ENCODE results near the gene KIF12.
"Not testable (repeated sequence)": the region's sequence is repeated elsewhere in the genome, so short reads cannot be mapped to it uniquely, and the experiment has no call there.

Gene KIF12

DNA sequence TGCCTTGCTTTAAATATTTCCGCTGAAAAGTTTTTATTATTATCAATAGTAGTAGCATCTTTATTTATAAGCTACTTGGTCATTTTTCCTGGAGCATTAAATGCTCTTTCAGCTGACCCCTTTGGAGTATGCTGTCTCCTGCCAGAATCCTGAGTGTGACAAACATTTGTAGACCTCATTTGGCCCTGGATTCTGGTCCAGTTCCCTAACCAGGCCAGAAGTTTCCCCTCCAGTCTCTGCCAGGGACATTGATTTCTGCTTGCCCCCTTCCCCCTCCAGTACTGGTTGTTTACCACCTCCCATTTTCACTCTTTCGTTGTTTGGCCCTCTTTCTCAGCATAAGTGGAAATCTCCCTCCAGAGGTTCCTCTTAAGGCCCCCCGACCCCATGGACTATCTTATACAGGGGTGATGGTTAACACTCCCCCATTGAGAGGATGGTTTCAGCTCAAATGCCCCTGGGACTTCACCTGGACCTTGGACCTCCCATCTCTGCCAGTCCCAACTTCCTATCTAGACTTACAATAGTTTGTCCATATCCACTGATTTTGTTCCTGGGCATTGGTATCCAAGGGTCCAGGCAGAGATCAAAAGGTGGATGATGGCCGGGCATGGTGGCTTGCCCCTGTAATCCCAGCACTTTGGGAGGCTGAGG is 31.7 kb upstream of the KIF12 start:
- Histone ChIP-seq H3K9ac (ENCODE audit: low read length) (no peak overlapping the region), H3K27me3 (ENCODE audit: control insufficient read depth, insufficient read depth, low read length) (no peaks in the 10 kb centered on the region), H3K36me3 (ENCODE audit: control insufficient read depth, insufficient read depth, low read length) (no peaks in the 10 kb centered on the region)

DNA sequence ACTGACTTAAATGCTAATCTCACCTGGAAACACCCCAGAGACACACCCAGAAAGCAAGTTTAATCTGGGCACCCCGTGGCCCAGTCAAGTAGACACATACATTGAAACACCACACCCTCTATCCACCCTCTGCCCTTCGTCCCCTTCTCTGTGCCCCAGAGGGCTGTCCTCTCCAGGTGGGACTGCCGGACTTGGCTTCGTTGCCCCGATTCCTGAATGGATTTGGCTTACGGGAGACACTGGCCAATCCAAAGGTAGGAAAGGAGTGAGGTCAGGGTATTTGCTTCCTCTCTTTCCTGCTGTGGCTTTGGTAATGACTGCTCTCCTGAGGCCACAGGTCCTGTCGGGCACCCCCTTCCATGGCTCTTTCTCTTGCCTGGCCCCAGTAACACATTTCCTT is 31.0 kb upstream of the KIF12 start:
- Histone ChIP-seq H3K27me3 (ENCODE audit: control insufficient read depth, insufficient read depth, low read length) (no peaks in the 10 kb centered on the region), H3K27ac (ENCODE audit: low read depth, low read length) (no peak overlapping the region), H3K4me3 (ENCODE audit: low read length) (no peak overlapping the region), H3K4me1 (ENCODE audit: control insufficient read depth, insufficient read depth, low read length) (no peaks in the 10 kb centered on the region), H3K9ac (ENCODE audit: low read length) (no peak overlapping the region), H3K36me3 (ENCODE audit: control insufficient read depth, insufficient read depth, low read length) (no peaks in the 10 kb centered on the region)

More for the DNA sequence above, 31.7 kb upstream of the KIF12 start:
- no peaks in the 10 kb centered on the region for H3K4me1 ChIP-seq (ENCODE audit: control insufficient read depth, insufficient read depth, low read length)
- no peak overlapping the region for H3K27ac ChIP-seq (ENCODE audit: low read depth, low read length)
- H3K4me3 ChIP-seq (ENCODE audit: low read length) = no peak overlapping the region

DNA sequence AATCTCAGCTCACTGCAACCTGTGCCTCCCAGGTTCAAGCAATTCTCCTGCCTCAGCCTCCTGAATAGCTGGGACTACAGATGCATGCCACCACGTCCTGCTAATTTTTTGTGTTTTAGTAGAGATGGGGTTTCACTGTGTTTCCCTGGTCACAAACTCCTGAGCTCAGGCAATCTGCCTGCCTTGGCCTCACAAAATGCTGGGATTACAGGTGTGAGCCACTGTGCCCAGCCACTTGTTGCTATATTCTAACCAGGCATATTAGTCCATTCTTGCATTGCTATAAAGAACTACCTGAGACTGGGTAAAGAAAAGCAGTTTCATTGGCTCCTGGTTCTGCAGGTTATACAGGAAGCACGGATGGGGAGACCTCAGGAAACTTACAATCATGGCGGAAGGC is 29.7 kb upstream of the KIF12 start:
- not testable (repeated sequence) for H3K4me3 ChIP-seq (ENCODE audit: low read length); H3K27ac ChIP-seq (ENCODE audit: low read depth, low read length); H3K4me1 ChIP-seq (ENCODE audit: control insufficient read depth, insufficient read depth, low read length); H3K36me3 ChIP-seq (ENCODE audit: control insufficient read depth, insufficient read depth, low read length); H3K27me3 ChIP-seq (ENCODE audit: control insufficient read depth, insufficient read depth, low read length); H3K9ac ChIP-seq (ENCODE audit: low read length)

- Histone ChIP-seq H3K9ac (ENCODE audit: low read length) (no peak overlapping the region), H3K4me1 (ENCODE audit: control insufficient read depth, insufficient read depth, low read length) (no peaks in the 10 kb centered on the region), H3K27me3 (ENCODE audit: control insufficient read depth, insufficient read depth, low read length) (no peaks in the 10 kb centered on the region), H3K27ac (ENCODE audit: low read depth, low read length) (no peak overlapping the region), H3K36me3 (ENCODE audit: control insufficient read depth, insufficient read depth, low read length) (no peaks in the 10 kb centered on the region), H3K4me3 (ENCODE audit: low read length) (no peak overlapping the region)
These were observed 27.4 kb upstream of the KIF12 start for GRCh38 chr9:114126247-114127060.

DNA sequence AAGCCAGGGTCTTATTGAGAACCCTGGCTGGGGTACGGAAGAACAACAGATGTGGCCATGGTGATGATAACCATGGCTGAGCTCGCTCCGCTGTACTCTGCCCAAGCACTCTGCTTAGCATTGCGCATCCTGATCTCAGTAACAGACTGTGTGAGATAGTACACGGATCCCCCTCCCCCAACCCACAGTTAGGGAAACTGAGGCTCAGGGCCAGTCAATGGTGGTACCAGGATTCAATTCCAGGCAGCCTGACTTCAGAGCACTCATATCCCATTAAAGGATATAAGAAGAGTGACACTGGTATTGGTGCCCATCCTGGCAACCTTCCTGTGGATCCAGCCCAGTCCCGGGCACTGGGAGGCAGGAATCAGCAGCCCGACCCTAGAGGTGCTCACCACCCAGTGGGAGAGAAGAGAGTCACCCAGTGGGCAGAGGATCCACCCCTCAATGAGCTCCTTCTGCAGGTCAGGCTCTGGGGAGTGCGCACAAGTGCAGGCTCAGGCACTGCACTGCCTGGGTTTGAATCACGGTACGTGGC is 26.5 kb upstream of the KIF12 start:
- Histone ChIP-seq H3K27me3 (ENCODE audit: control insufficient read depth, insufficient read depth, low read length) (no peaks in the 10 kb centered on the region), H3K27ac (ENCODE audit: low read depth, low read length) (no peak overlapping the region), H3K36me3 (ENCODE audit: control insufficient read depth, insufficient read depth, low read length) (no peaks in the 10 kb centered on the region), H3K4me3 (ENCODE audit: low read length) (no peak overlapping the region), H3K4me1 (ENCODE audit: control insufficient read depth, insufficient read depth, low read length) (no peaks in the 10 kb centered on the region), H3K9ac (ENCODE audit: low read length) (no peak overlapping the region)

GRCh38 chr9:114124666-114125475 is 25.8 kb upstream of the KIF12 start:
- Histone ChIP-seq H3K36me3 (ENCODE audit: control insufficient read depth, insufficient read depth, low read length) (no peaks in the 10 kb centered on the region), H3K4me1 (ENCODE audit: control insufficient read depth, insufficient read depth, low read length) (no peaks in the 10 kb centered on the region), H3K9ac (ENCODE audit: low read length) (no peak overlapping the region), H3K27ac (ENCODE audit: low read depth, low read length) (no peak overlapping the region), H3K27me3 (ENCODE audit: control insufficient read depth, insufficient read depth, low read length) (no peaks in the 10 kb centered on the region), H3K4me3 (ENCODE audit: low read length) (no peak overlapping the region)

GRCh38 chr9:114124138-114124537 is 25.0 kb upstream of the KIF12 start:
- Histone ChIP-seq H3K4me3 (ENCODE audit: low read length) (no peak overlapping the region), H3K4me1 (ENCODE audit: control insufficient read depth, insufficient read depth, low read length) (no peaks in the 10 kb centered on the region), H3K27me3 (ENCODE audit: control insufficient read depth, insufficient read depth, low read length) (no peaks in the 10 kb centered on the region), H3K9ac (ENCODE audit: low read length) (no peak overlapping the region), H3K27ac (ENCODE audit: low read depth, low read length) (no peak overlapping the region), H3K36me3 (ENCODE audit: control insufficient read depth, insufficient read depth, low read length) (no peaks in the 10 kb centered on the region)

- H3K36me3 ChIP-seq (ENCODE audit: control insufficient read depth, insufficient read depth, low read length) = no peaks in the 10 kb centered on the region
- no peak overlapping the region for H3K27ac ChIP-seq (ENCODE audit: low read depth, low read length)
- H3K9ac ChIP-seq (ENCODE audit: low read length) = no peak overlapping the region
- no peak overlapping the region for H3K4me3 ChIP-seq (ENCODE audit: low read length)
- no peaks in the 10 kb centered on the region for H3K4me1 ChIP-seq (ENCODE audit: control insufficient read depth, insufficient read depth, low read length)
- peaks cover 1% of the 10 kb centered on the region for H3K27me3 ChIP-seq (ENCODE audit: control insufficient read depth, insufficient read depth, low read length)
These were observed 24.2 kb upstream of the KIF12 start for GRCh38 chr9:114123031-114123977.

- H3K4me3 ChIP-seq (ENCODE audit: low read length) = no peak overlapping the region
- no peaks in the 10 kb centered on the region for H3K4me1 ChIP-seq (ENCODE audit: control insufficient read depth, insufficient read depth, low read length)
- H3K27me3 ChIP-seq (ENCODE audit: control insufficient read depth, insufficient read depth, low read length) = peaks cover 7% of the 10 kb centered on the region
- no peaks in the 10 kb centered on the region for H3K36me3 ChIP-seq (ENCODE audit: control insufficient read depth, insufficient read depth, low read length)
- H3K9ac ChIP-seq (ENCODE audit: low read length) = no peak overlapping the region
- no peak overlapping the region for H3K27ac ChIP-seq (ENCODE audit: low read depth, low read length)
These were observed 23.3 kb upstream of the KIF12 start for GRCh38 chr9:114122136-114123027.

GRCh38 chr9:114121227-114122135 is 22.4 kb upstream of the KIF12 start:
- Histone ChIP-seq H3K4me3 (ENCODE audit: low read length) (no peak overlapping the region), H3K27ac (ENCODE audit: low read depth, low read length) (no peak overlapping the region), H3K36me3 (ENCODE audit: control insufficient read depth, insufficient read depth, low read length) (no peaks in the 10 kb centered on the region), H3K9ac (ENCODE audit: low read length) (no peak overlapping the region), H3K27me3 (ENCODE audit: control insufficient read depth, insufficient read depth, low read length) (peaks cover 7% of the 10 kb centered on the region), H3K4me1 (ENCODE audit: control insufficient read depth, insufficient read depth, low read length) (no peaks in the 10 kb centered on the region)

Measured in rectal smooth muscle tissue (tissue), 1 donor.